HUES48 (cell line): Measurements from ENCODE around the gene ZNF831.
A peak's percentile ranks its signal among the peaks of the same experiment; 100 is the strongest.

Experiments used
- H3K27ac ChIP-seq: one replicate; pipeline ENCODE4 v1.7.0; 2013; ENCODE audit warnings: low read depth, low read length, inconsistent platforms
- H3K27me3 ChIP-seq: 2 replicates; pipeline ENCODE4 v1.6.1; 2013; ENCODE audit warnings: mild to moderate bottlenecking, low read length; ENCODE audit not compliant: control insufficient read depth, insufficient read depth
- H3K36me3 ChIP-seq: 2 replicates; pipeline ENCODE4 v1.6.1; 2013; ENCODE audit warnings: low read length; ENCODE audit not compliant: control insufficient read depth, insufficient read depth
- H3K4me1 ChIP-seq: 2 replicates; pipeline ENCODE4 v1.6.1; 2013; ENCODE audit warnings: mild to moderate bottlenecking, low read length; ENCODE audit not compliant: control insufficient read depth, insufficient read depth
- H3K4me3 ChIP-seq: 2 replicates; pipeline ENCODE4 v1.5.1; 2013; ENCODE audit warnings: mild to moderate bottlenecking, low read depth, low read length
- H3K9ac ChIP-seq: 2 replicates; pipeline ENCODE4 v1.6.1; 2013; ENCODE audit warnings: mild to moderate bottlenecking, low read depth, low read length, moderate library complexity
- H3K9me3 ChIP-seq: 2 replicates; pipeline ENCODE4 v1.6.1; 2013; ENCODE audit warnings: low read length; ENCODE audit not compliant: control insufficient read depth, insufficient read depth

ZNF831 gene

GRCh38 chr20:59163631-59164530 is at the start of gene ZNF831:
ZNF831 (plus strand) TSS chr20:59163821; CDS start chr20:59191020, 27,199 bp downstream.
- Histone ChIP-seq H3K4me3 (no peak within 1 kb of the TSS), H3K27me3 (no peaks in the 10 kb centered on the region), H3K4me1 (no peaks in the 10 kb centered on the region), H3K9ac (no peak within 1 kb of the TSS), H3K9me3 (no peaks in the 10 kb centered on the region), H3K36me3 (no peaks in the 10 kb centered on the region), H3K27ac (no peak within 1 kb of the TSS)

GRCh38 chr20:59117526-59117925 is 46.1 kb upstream of the ZNF831 start:
- peaks cover 10% of the 10 kb centered on the region for H3K9me3 ChIP-seq
- no peak overlapping the region for H3K27ac ChIP-seq
- H3K9ac ChIP-seq, result no peak overlapping the region
- peaks cover 3% of the 10 kb centered on the region; the same call in 1 of the 2 replicates for H3K27me3 ChIP-seq
- no peak overlapping the region for H3K4me3 ChIP-seq
- peaks cover 5% of the 10 kb centered on the region for H3K4me1 ChIP-seq
- no peaks in the 10 kb centered on the region for H3K36me3 ChIP-seq

GRCh38 chr20:59118855-59119254 is 44.8 kb upstream of the ZNF831 start:
- Histone ChIP-seq H3K36me3 (no peaks in the 10 kb centered on the region), H3K4me1 (peaks cover 12% of the 10 kb centered on the region), H3K9ac (no peak overlapping the region), H3K27me3 (peaks cover 3% of the 10 kb centered on the region; the same call in 1 of the 2 replicates), H3K4me3 (no peak overlapping the region), H3K27ac (no peak overlapping the region), H3K9me3 (peaks cover 10% of the 10 kb centered on the region)

- Histone ChIP-seq H3K9ac (no peak overlapping the region), H3K27me3 (peaks cover 3% of the 10 kb centered on the region; the same call in 1 of the 2 replicates), H3K4me1 (peaks cover 12% of the 10 kb centered on the region), H3K9me3 (peaks cover 10% of the 10 kb centered on the region), H3K4me3 (no peak overlapping the region), H3K36me3 (no peaks in the 10 kb centered on the region), H3K27ac (no peak overlapping the region)
Observed at GRCh38 chr20:59120491-59120890, 43.1 kb upstream of the ZNF831 start.

- Histone ChIP-seq H3K27ac (no peak overlapping the region), H3K4me3 (no peak overlapping the region), H3K36me3 (no peaks in the 10 kb centered on the region), H3K9me3 (peaks cover 10% of the 10 kb centered on the region), H3K27me3 (peaks cover 3% of the 10 kb centered on the region; the same call in 1 of the 2 replicates), H3K9ac (no peak overlapping the region), H3K4me1 (peaks cover 15% of the 10 kb centered on the region)
Observed at GRCh38 chr20:59120919-59121318, 42.7 kb upstream of the ZNF831 start.

- H3K9me3 ChIP-seq, result peaks cover 7% of the 10 kb centered on the region; the same call in 1 of the 2 replicates
- no peaks in the 10 kb centered on the region for H3K36me3 ChIP-seq
- peaks cover 23% of the 10 kb centered on the region for H3K4me1 ChIP-seq
- H3K27ac ChIP-seq, result peak overlapping the region; percentile 81
- H3K27me3 ChIP-seq, result peaks cover 3% of the 10 kb centered on the region; the same call in 1 of the 2 replicates
- no peak overlapping the region for H3K9ac ChIP-seq
- no peak overlapping the region for H3K4me3 ChIP-seq
Observed at GRCh38 chr20:59121714-59122565, 41.7 kb upstream of the ZNF831 start.

GRCh38 chr20:59122566-59122919 is 41.1 kb upstream of the ZNF831 start:
- H3K9me3 ChIP-seq, result peaks cover 7% of the 10 kb centered on the region; the same call in 1 of the 2 replicates
- H3K4me1 ChIP-seq, result peaks cover 23% of the 10 kb centered on the region
- no peak overlapping the region for H3K4me3 ChIP-seq
- peak overlapping the region; percentile 81 for H3K27ac ChIP-seq
- no peak overlapping the region for H3K9ac ChIP-seq
- H3K27me3 ChIP-seq, result peaks cover 3% of the 10 kb centered on the region; the same call in 1 of the 2 replicates
- H3K36me3 ChIP-seq, result no peaks in the 10 kb centered on the region

- Histone ChIP-seq H3K27me3 (peaks cover 3% of the 10 kb centered on the region; the same call in 1 of the 2 replicates), H3K36me3 (no peaks in the 10 kb centered on the region), H3K9me3 (peaks cover 7% of the 10 kb centered on the region; the same call in 1 of the 2 replicates), H3K9ac (no peak overlapping the region), H3K27ac (no peak overlapping the region), H3K4me1 (peaks cover 23% of the 10 kb centered on the region), H3K4me3 (no peak overlapping the region)
Observed at GRCh38 chr20:59123011-59123677, 40.5 kb upstream of the ZNF831 start.

- peaks cover 23% of the 10 kb centered on the region for H3K4me1 ChIP-seq
- H3K27ac ChIP-seq, result no peak overlapping the region
- H3K9me3 ChIP-seq, result peaks cover 7% of the 10 kb centered on the region; the same call in 1 of the 2 replicates
- no peak overlapping the region for H3K4me3 ChIP-seq
- no peak overlapping the region for H3K9ac ChIP-seq
- H3K27me3 ChIP-seq, result peaks cover 3% of the 10 kb centered on the region; the same call in 1 of the 2 replicates
- no peaks in the 10 kb centered on the region for H3K36me3 ChIP-seq
Observed at GRCh38 chr20:59123678-59124255, 39.9 kb upstream of the ZNF831 start.
